Psoas muscle (tissue), 8 donors: ENCODE results near the gene ARMC10. TPM values are rescaled to one million over a fixed set of nuclear protein-coding genes. Genes with fewer than 3 reads are reported as not detected.

ENCODE experiments used
- ATAC-seq, 4 donors: fragments of 200-7000 bp; cut with Tn5 transposase; one replicate each; pipeline ENCODE4 v1.9.1; 2020; ENCODE audit warnings: moderate library complexity in 3 of 4, mild to moderate bottlenecking in 2 of 4
- DNase-seq, 2 donors: peaks; one replicate each; pipeline ENCODE4 v3.0.0-alpha.2; 2020
- H3K27ac ChIP-seq: fragments of 200-600 bp; one replicate; pipeline ENCODE4 v1.8.0; 2022
- H3K27me3 ChIP-seq, 3 donors: fragments of 200-600 bp in 1 of 3; one replicate each; pipeline versions ENCODE4 v1.6.1 to v1.8.0; 2013 to 2022; ENCODE audit warnings: low read length in 2 of 3, mild to moderate bottlenecking in 2 of 3, moderate library complexity in 1 of 3; ENCODE audit not compliant: insufficient read depth in 3 of 3
- H3K36me3 ChIP-seq, 2 donors: fragments of 200-600 bp in 1 of 2; one replicate each; pipeline versions ENCODE4 v1.6.1 to v1.8.0; 2013 to 2022; ENCODE audit warnings: low read depth in 1 of 2, mild to moderate bottlenecking in 1 of 2, moderate library complexity in 1 of 2; ENCODE audit not compliant: insufficient read depth in 1 of 2
- H3K4me1 ChIP-seq: fragments of 200-600 bp; one replicate; pipeline ENCODE4 v1.8.0; 2022
- H3K4me3 ChIP-seq: fragments of 200-600 bp; one replicate; pipeline ENCODE4 v1.8.0; 2022; ENCODE audit warnings: mild to moderate bottlenecking
- H3K9me3 ChIP-seq: fragments of 200-600 bp; one replicate; pipeline ENCODE4 v1.8.0; 2022
- CTCF ChIP-seq: fragments of 200-600 bp; IDR thresholded peaks from one replicate; pipeline ENCODE4 v1.8.0; 2022; ENCODE audit warnings: antibody characterized with exemption
- WGBS, 3 donors: extraction: QIAGEN DNeasy Blood & Tissue Kit; methylation state at CpG; one replicate each; pipeline versions ENCODE4 v1.1.6 to v1.1.7; 2013; 5-methylcytosine and 5-hydroxymethylcytosine counted together
- intact Hi-C, 2 donors: fragments of 100-400 bp; cut with DNase I; formaldehyde crosslinking; loops; one replicate each; pipeline versions ENCODE4 v1.11.0 to v1.14.2; 2022
- polyA plus RNA-seq, 3 donors: library from polyadenylated mRNA; stranded (reverse); fragments of 200-250 nt; gene quantifications; one replicate each; pipeline ENCODE4 v1.2.3, GENCODE V29; 2013
- total RNA-seq, 4 donors: library from RNA; stranded (reverse); fragmentation: NEBNext Ultra II Directional in 2 of 4; extraction: Animal tissue kit (Norgen Biotek cat#: 25700) in 2 of 4; gene quantifications; one replicate each; pipeline versions ENCODE4 v1.2.1 to v1.2.4, GENCODE V29; 2021 to 2023
- donor health status: healthy with polysubstance abuse.
- donor health status: DM: no; HTN: no; CAD: no; lungs with moderate emphysema.
- donor health status: Bipolar disorder and iron deficiency.
- donor health status: healthy.
- donor health status: DM: yes; HTN: yes; CAD: no.
- donor health status: DM: no; HTN: no; CAD: no.
- donor health status: DM: no; HTN: no; CAD: no.
- donor health status: DM: yes; HTN: yes; CAD: no.

Gene ARMC10
- total and polyA plus RNA-seq, 7 donors: 12.6 to 26.0 (median 23.9) TPM

GRCh38 chr7:103132995-103133688 is 58.2 kb downstream of the ARMC10 start:
- no peak for DNase-seq
- H3K4me3 ChIP-seq: no peak overlapping the region
- no peaks in the 10 kb centered on the region for H3K27me3 ChIP-seq
- peak in 2 of 4 donors; percentile 28 to 40 for ATAC-seq
- WGBS, 3 donors: 48 to 74% (median 51%) methylated on average over 9 of the region's 9 CpGs
- intact Hi-C loops: loop anchor here in 1 of 2 donors (10.0 kb wide), 1 partner anchor 48 kb away; no protein-coding TSS in a partner anchor
- no peak overlapping the region for H3K27ac ChIP-seq
- no peak for TF ChIP-seq CTCF
- H3K9me3 ChIP-seq: no peaks in the 10 kb centered on the region
- peaks cover 0 to 5% of the 10 kb centered on the region in 2 donors for H3K36me3 ChIP-seq
- peaks cover 13% of the 10 kb centered on the region for H3K4me1 ChIP-seq

GRCh38 chr7:103134836-103135554 is 60.1 kb downstream of the ARMC10 start:
- H3K27me3 ChIP-seq: no peaks in the 10 kb centered on the region
- H3K4me3 ChIP-seq: no peak overlapping the region
- H3K36me3 ChIP-seq: no peaks in the 10 kb centered on the region
- TF ChIP-seq CTCF: no peak
- no peaks in the 10 kb centered on the region for H3K9me3 ChIP-seq
- no peak overlapping the region for H3K27ac ChIP-seq
- intact Hi-C loops: loop anchor here in 1 of 2 donors (10.0 kb wide), 1 partner anchor 50 kb away; no protein-coding TSS in a partner anchor
- DNase-seq: no peak
- WGBS, 3 donors: 77 to 89% (median 85%) methylated on average over 3 of the region's 3 CpGs
- no peak for ATAC-seq
- peaks cover 6% of the 10 kb centered on the region for H3K4me1 ChIP-seq

GRCh38 chr7:103140061-103140460 is 65.1 kb downstream of the ARMC10 start:
- DNase-seq (no peak), ATAC-seq (no peak)
- no peaks in the 10 kb centered on the region for H3K36me3 ChIP-seq
- no peak overlapping the region for H3K4me3 ChIP-seq
- WGBS, 3 donors: 92 to 95% methylated on average over 2 of the region's 2 CpGs; no CpG with 5 or more reads in 1 of the 3 donors
- no peaks in the 10 kb centered on the region for H3K9me3 ChIP-seq
- no peaks in the 10 kb centered on the region for H3K27me3 ChIP-seq
- TF ChIP-seq CTCF: no peak
- intact Hi-C loops: no loop called here
- no peaks in the 10 kb centered on the region for H3K4me1 ChIP-seq
- H3K27ac ChIP-seq: no peak overlapping the region

GRCh38 chr7:103140685-103141084 is 65.7 kb downstream of the ARMC10 start:
- Histone ChIP-seq H3K4me3 (no peak overlapping the region), H3K27ac (no peak overlapping the region), H3K4me1 (no peaks in the 10 kb centered on the region), H3K27me3 (no peaks in the 10 kb centered on the region), H3K36me3 (no peaks in the 10 kb centered on the region), H3K9me3 (no peaks in the 10 kb centered on the region)
- intact Hi-C loops: no loop called here
- ATAC-seq: no peak
- no peak for DNase-seq
- WGBS, 3 donors: 88 to 95% (median 94%) methylated on average over 2 of the region's 2 CpGs
- no peak for TF ChIP-seq CTCF
